Stimulated activated CD8-positive, alpha-beta memory T cell treated with anti-CD3 and anti-CD28 coated beads, Interleukin-2, amount 100 ng/mL, for 1 hour (primary cell): ENCODE data around the gene UGGT2.
"Not testable (repeated sequence)": the region's sequence is repeated elsewhere in the genome, so short reads cannot be mapped to it uniquely, and the experiment has no call there.

ENCODE experiments used
- DNase-seq, 2 donors: peaks; one replicate each; pipeline ENCODE4 v3.0.0-alpha.2; 2020; ENCODE audit warnings: low read depth in 2 of 2

Gene UGGT2

GRCh38 chr13:95972651-95973050 is 80.5 kb downstream of the UGGT2 start:
- not testable (repeated sequence) for DNase-seq

DNA sequence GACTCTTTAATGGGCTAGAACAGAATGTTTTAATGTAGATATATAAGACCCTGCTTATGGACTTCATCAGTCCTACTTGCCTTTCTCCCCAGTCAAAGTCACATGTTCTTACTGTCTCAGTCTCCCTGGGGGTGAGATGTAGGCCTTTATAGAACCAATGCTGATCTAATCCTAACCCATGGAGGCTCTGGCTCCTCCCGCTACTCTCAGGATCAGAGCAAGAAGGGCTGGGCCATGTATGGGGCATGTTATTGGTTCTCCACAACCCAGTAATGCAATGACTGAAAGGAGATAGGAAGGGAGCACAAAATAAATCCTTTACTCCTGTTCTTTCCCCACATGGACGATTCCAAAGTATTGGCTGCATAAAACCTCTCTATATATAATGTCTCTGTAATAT is 82.3 kb downstream of the UGGT2 start:
- no peak for DNase-seq

GRCh38 chr13:95968906-95969305 is 84.3 kb downstream of the UGGT2 start:
- DNase-seq: no peak

DNA sequence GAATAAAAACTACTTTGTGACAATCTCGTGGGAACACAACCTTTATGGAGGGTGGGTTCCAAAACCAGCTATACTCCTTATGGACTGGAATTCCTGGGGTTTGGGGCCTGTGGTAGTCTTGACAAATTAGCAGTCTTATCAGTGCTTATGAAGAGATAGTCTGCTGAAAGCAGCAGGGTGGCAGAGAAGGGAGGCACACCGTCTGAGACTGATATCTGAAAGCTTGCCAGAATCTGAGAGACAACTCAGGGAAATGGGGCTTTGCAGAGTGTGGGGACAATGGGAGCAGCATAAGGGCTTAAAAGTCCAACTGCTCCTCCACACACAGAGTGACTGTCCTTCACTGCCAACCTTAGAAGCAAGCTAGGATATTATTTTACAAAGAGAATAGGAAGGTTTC is 95.9 kb downstream of the UGGT2 start:
- no peak for DNase-seq

DNA sequence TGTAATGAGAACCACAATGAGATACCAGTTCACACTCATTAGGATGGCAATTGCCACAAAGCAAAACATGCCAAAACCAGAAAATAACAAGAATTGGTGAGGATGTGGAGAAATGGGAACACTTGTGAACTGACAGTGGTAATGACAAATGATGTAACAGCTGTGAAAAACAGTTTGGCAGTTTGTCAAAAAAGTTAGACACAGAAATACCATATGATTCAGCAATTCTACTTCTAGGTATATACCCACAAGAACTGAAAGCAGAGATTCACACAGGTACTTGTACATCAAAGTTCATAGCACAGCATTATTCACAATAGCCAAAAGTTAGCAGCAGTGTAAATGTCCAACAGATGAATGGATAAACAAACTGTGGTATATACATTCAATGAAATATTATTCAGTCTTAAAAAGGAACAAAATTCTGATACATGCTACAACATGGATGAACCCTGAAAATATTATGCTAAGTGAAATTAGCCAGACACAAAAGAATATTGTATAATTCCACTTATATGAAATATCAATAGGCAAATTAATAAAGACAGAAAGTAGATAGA is 96.5 kb downstream of the UGGT2 start:
- DNase-seq: no peak

GRCh38 chr13:95955719-95956118 is 97.5 kb downstream of the UGGT2 start:
- no peak for DNase-seq

DNA sequence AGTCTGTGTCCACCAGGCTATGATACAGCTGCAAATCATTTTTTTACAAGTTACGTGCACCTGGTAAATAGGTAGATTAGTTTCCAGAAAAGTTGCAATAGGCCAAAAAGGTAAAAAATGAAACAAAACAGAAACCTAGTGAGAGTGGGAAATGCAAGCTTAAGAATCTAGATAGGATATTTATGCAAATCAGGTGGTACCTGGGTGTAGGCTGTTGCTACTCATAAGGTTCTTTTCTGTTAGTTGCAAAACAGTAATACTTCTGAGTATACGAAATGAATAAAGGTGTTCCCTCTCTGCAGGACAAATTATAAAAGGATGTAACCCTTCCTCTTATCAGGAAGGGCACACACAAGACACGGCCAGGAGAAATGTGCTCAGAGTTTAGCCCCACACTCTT is 97.9 kb downstream of the UGGT2 start:
- DNase-seq: no peak

- no peak for DNase-seq
These were observed 98.9 kb downstream of the UGGT2 start for GRCh38 chr13:95954266-95954665.

DNA sequence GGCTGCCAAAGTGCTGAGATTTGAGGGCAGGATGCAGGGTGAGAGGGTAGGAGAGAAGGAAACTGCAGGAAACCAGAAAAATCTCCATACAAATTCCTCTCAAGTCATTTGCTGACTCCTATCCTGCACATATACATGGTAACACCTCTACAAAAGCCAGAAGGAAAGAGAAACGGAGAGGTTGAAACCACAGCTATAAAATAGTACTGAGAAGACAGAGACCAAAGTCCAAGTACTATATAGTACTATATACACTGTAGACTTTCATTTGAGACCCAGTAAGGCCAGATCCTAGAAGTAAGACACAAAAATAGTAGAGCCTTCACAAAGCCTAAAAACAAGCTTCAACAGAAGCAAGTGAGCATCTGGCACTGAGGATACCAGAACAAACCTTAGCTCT is 103.1 kb downstream of the UGGT2 start:
- DNase-seq: no peak

- no peak for DNase-seq
These were observed 104.5 kb downstream of the UGGT2 start for GRCh38 chr13:95948656-95949055.

- no peak for DNase-seq
These were observed 115.4 kb downstream of the UGGT2 start for GRCh38 chr13:95937714-95938320.

GRCh38 chr13:95931300-95932025 is 121.7 kb downstream of the UGGT2 start:
- no peak for DNase-seq

- DNase-seq: no peak
These were observed 123.8 kb downstream of the UGGT2 start for GRCh38 chr13:95929430-95929829.

GRCh38 chr13:95928367-95928906 is 124.8 kb downstream of the UGGT2 start:
- DNase-seq: not testable (repeated sequence)

- DNase-seq: no peak
These were observed 127.0 kb downstream of the UGGT2 start for GRCh38 chr13:95926231-95926630.

DNA sequence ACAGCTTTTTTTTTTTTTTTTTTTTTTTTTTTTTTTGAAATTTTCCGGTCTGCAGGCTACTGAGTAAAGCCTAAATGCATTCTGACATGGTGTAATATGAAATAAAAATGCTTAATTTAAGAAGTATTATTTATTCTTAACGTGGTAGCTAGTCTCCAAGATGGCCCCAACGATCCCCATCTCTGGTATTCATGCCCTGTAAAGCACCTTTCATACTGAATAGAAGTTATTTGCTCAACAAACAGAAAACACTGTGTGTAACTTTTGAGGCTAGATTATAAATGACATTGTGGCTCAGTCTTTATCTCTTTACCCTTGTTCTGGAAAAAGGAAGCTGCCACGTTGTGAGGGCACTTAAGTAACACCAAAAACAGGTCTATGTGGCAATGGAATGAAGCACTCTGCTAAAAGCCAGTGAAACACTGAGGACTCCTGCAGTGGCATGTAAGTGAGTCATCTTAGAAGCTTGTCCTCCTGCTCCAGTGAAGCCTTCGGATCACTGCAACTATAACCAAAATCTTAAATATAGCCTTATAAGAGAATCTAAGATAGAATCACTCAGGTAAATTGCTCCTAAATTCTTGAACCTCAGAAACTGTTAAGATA is 128.7 kb downstream of the UGGT2 start:
- DNase-seq: no peak

DNA sequence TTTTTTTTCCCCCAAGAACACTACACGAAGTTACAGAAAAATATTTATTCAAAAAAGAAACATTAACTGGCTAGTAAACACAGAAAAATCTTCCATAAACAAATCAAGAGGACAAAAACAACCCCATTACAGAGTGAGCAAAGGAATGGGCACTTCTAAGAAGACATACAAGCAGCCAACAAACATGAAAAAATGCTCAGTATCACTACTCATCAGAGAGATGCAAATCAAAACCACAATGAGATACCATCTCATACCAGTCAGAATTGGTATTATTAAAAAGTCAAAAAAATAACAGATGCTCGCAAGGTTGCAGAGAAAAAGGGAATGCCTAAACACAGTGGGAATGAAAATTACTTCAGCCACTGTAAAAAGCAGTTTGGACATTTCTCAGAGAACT is 131.7 kb downstream of the UGGT2 start:
- no peak for DNase-seq

DNA sequence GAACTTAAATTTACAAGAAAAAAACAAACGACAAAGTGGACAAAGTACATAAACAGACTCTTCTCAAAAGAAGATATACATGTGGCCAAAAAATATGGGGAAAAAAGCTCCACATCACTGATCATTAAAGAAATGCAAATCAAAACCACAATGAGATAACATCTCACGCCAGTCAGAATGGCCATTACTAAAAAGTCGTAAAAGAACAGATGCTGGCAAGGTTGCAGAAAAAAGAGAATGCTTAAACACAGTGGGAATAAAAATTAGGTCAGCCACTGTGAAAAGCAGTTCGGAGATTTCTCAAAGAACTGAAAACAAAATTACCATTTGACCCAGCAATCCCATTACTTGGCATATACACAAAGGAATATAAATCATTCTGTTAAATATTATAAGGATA is 132.7 kb downstream of the UGGT2 start:
- no peak for DNase-seq

DNA sequence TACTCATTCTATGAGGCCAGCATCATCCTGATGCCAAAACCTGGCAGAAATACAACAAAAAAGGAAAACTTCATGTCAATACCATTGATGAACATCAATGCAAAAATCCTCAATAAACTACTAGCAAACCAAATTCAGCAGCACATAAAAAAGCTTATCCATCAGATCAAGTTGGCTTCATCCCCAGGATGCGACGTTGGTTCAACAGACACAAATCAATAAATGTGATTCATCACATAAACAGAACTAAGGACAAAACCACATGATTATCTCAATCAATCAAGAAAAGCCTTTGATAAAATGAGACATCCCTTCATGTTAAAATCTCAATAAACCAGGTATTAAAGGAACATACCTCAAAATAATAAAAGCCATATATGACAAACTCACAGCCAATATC is 134.3 kb downstream of the UGGT2 start:
- DNase-seq: no peak

DNA sequence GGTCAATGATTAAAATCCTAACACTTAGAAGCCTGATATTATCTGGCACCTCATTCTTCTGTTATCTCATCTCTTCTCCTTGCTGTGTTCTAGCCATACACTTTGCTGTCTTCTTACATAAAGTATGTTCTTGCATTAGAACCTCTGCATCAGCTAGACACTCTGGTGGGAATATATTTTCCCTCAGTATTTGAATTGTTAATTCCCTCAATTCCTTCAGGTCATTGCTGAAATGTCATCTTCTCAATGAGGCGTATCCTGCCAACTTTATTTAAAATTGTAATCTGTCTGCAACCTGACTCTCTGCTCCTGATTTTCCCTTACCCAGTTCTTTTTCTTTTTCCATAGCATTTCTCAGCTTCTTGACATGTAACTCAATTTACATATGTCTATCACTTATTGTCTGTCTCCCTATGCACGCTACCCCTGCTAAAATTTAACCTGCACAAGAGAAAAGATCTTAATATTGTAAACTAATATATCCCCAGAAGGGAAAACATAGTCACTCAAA is 138.2 kb downstream of the UGGT2 start:
- no peak for DNase-seq

GRCh38 chr13:95906999-95907398 is 146.2 kb downstream of the UGGT2 start:
- no peak for DNase-seq

DNA sequence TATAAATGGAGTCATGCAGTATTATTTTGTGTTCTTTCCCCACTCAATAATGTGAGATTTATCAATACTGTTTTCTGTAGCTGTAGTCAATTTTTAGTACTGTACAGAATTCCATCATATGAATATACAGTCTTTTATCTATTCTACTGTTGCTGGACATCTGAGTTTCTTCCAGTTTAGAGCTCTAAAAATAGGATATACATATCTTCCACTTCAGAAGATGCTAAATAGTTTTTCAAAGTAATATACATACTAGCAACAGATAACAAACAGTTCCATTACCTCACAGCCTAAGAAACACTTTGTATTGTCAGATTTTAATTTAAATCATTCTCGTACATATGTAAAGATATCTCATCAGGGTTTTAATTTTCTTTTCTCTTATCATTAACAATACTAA is 149.6 kb downstream of the UGGT2 start:
- no peak for DNase-seq

DNA sequence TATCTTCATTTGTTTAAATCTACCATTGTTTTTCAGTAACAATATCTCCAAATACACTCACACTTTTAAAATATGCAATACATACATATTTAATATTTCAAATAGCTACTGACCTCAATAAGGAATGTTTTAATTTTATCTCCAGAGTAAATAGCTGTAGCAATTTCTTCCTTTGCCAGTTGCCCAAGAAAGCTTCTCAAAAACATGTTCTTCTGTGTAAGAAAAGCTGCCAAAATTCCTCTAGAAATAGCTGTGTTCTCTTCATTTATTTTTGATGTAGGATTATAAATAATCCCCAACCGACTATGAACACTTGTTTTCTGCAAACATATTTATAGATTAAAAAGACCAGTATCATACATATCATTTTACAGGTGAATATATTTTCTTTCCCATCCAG is 150.5 kb downstream of the UGGT2 start:
- DNase-seq: no peak
